Measurements from ENCODE around the gene SYNGR3.

DNA sequence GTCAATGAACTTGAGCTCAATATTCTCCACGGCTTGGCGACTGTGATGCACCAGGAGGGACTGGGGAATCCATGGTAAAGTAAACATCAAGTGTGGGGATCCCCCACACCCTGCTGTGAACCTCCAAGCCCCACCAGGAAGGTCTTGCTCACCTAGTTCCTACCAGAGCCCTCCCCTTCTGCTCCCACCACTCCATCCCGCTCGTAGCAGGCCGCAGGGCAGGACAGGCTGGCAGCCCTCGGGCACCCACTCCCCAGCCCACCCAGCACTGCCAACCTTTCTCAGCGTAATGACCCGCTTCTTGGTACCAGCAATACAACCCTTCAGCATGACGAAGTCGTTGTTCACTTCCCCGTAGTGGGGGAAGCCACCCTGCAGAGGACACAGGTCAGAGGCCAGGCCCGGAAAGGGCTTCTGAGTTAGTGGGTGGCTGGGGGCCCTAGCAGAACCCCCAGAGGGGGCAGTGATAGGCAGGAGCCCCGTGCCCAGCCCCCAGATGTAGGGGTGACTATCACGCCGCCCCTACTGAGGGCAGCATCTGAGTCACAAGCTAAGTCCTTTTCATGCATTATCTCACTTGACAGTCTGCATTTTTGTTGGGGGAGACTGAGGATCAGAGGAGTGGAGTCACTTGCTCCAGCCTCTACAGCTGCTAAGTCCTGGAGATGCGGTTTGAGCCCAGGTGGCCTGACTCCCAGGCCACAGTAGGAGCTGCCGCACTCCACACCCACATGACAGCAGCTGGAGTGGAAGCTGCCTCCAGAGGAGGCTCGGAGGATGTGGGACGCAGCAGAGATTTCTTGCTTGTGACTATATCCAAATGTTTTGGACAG lies 44.0 kb upstream of the SYNGR3 start:
- TF ChIP-seq CTCF (IDR thresholded peaks at IDR 0.05) (no peak), POLR2AphosphoS5 (IDR thresholded peaks at IDR 0.05) (no peak), EP300 (IDR thresholded peaks at IDR 0.05) (no peak), POLR2A (IDR thresholded peaks at IDR 0.05) (no peak)
